H9 (cell line): Measurements from ENCODE around the gene EDNRA. TPM values are rescaled to one million over a fixed set of nuclear protein-coding genes. Genes with fewer than 3 reads are reported as not detected.

Experiments used
- DNase-seq: peaks from one replicate; pipeline ENCODE4 v3.0.0-alpha.2; 2017
- H2AFZ ChIP-seq: one replicate; pipeline ENCODE4 v1.6.1; 2013; ENCODE audit warnings: mild to moderate bottlenecking, low read length, control low read depth, moderate library complexity
- H2AK5ac ChIP-seq: 2 replicates; pipeline ENCODE4 v1.6.1; 2013; ENCODE audit warnings: low read length, control low read depth, mixed read lengths; ENCODE audit not compliant: insufficient read length
- H2BK120ac ChIP-seq: one replicate; pipeline ENCODE4 v1.6.1; 2013; ENCODE audit warnings: low read depth, mild to moderate bottlenecking, low read length, control low read depth, inconsistent platforms; ENCODE audit not compliant: poor library complexity, severe bottlenecking
- H2BK12ac ChIP-seq: 2 replicates; pipeline ENCODE4 v1.6.1; 2013; ENCODE audit warnings: low read length, control low read depth, mixed read lengths, low read depth; ENCODE audit not compliant: insufficient read length
- H2BK15ac ChIP-seq: 2 replicates; pipeline ENCODE4 v1.6.1; 2013; ENCODE audit warnings: low read depth, low read length, control low read depth
- H2BK20ac ChIP-seq: one replicate; pipeline ENCODE4 v1.6.1; 2013; ENCODE audit warnings: low read depth, mild to moderate bottlenecking, low read length, control low read depth, inconsistent platforms; ENCODE audit not compliant: poor library complexity, severe bottlenecking
- H2BK5ac ChIP-seq: 2 replicates; pipeline ENCODE4 v1.6.1; 2013; ENCODE audit warnings: low read length, control low read depth, mixed read lengths; ENCODE audit not compliant: insufficient read length
- H3K14ac ChIP-seq: 2 replicates; pipeline ENCODE4 v1.6.1; 2013; ENCODE audit warnings: low read length, control low read depth; ENCODE audit not compliant: insufficient read depth
- H3K18ac ChIP-seq: 2 replicates; pipeline ENCODE4 v1.6.1; 2013; ENCODE audit warnings: low read depth, mild to moderate bottlenecking, mixed read lengths, low read length, control low read depth; ENCODE audit not compliant: insufficient read length
- H3K23ac ChIP-seq: 2 replicates; pipeline ENCODE4 v1.6.1; 2013; ENCODE audit warnings: low read length, control low read depth, mixed read lengths, low read depth; ENCODE audit not compliant: insufficient read length
- H3K23me2 ChIP-seq: 2 replicates; pipeline ENCODE4 v1.6.1; 2013; ENCODE audit warnings: low read depth, mild to moderate bottlenecking, mixed read lengths, low read length, control low read depth; ENCODE audit not compliant: insufficient read length, poor library complexity, severe bottlenecking
- H3K27ac ChIP-seq: 2 replicates; pipeline ENCODE4 v1.5.1; 2013; ENCODE audit warnings: low read length, control low read depth, mixed read lengths, low read depth; ENCODE audit not compliant: insufficient read length
- H3K27me3 ChIP-seq: 2 replicates; pipeline ENCODE4 v1.6.1; 2013; ENCODE audit warnings: low read length, control low read depth, inconsistent platforms; ENCODE audit not compliant: insufficient read depth
- H3K4ac ChIP-seq: 2 replicates; pipeline ENCODE4 v1.6.1; 2013; ENCODE audit warnings: low read depth, mild to moderate bottlenecking, control low read depth, inconsistent platforms, low read length, moderate library complexity
- H3K4me1 ChIP-seq: 2 replicates; pipeline ENCODE4 v1.6.1; 2013; ENCODE audit warnings: low read length, control low read depth, inconsistent platforms; ENCODE audit not compliant: insufficient read depth
- H3K4me2 ChIP-seq: 2 replicates; pipeline ENCODE4 v1.6.1; 2013; ENCODE audit warnings: low read length, control low read depth, mixed read lengths; ENCODE audit not compliant: insufficient read length, insufficient read depth
- H3K56ac ChIP-seq: 2 replicates; pipeline ENCODE4 v1.6.1; 2013; ENCODE audit warnings: low read depth, mild to moderate bottlenecking, mixed read lengths, low read length, control low read depth; ENCODE audit not compliant: insufficient read length
- H3K79me1 ChIP-seq: 2 replicates; pipeline ENCODE4 v1.6.1; 2013; ENCODE audit warnings: low read depth, mild to moderate bottlenecking, moderate library complexity, low read length, control low read depth, inconsistent platforms; ENCODE audit not compliant: insufficient read depth, poor library complexity, severe bottlenecking
- H3K79me2 ChIP-seq: 2 replicates; pipeline ENCODE4 v1.6.1; 2013; ENCODE audit warnings: low read length, control low read depth, inconsistent platforms; ENCODE audit not compliant: insufficient read depth
- H3K9ac ChIP-seq: 2 replicates; pipeline ENCODE4 v1.6.1; 2013; ENCODE audit warnings: low read length, control low read depth, mixed read lengths; ENCODE audit not compliant: insufficient read length; ENCODE audit errors: extremely low read depth
- H3K9me3 ChIP-seq: one replicate; pipeline ENCODE4 v1.6.1; 2013; ENCODE audit warnings: low read depth, low read length, inconsistent platforms; ENCODE audit not compliant: control insufficient read depth
- H3T11ph ChIP-seq: one replicate; pipeline ENCODE4 v1.6.1; 2013; ENCODE audit warnings: mild to moderate bottlenecking, low read length, control low read depth, inconsistent platforms
- H4K20me1 ChIP-seq: one replicate; pipeline ENCODE4 v1.6.1; 2013; ENCODE audit not compliant: control insufficient read depth, insufficient read length, insufficient read depth
- H4K5ac ChIP-seq: 2 replicates; pipeline ENCODE4 v1.6.1; 2013; ENCODE audit warnings: low read depth, mild to moderate bottlenecking, mixed read lengths, low read length, control low read depth; ENCODE audit not compliant: insufficient read length
- H4K8ac ChIP-seq: replicated peaks from 2 replicates; pipeline ENCODE4 v1.6.1; 2013; ENCODE audit warnings: low read length, control low read depth, mixed read lengths, low read depth; ENCODE audit not compliant: insufficient read length
- H4K91ac ChIP-seq: 2 replicates; pipeline ENCODE4 v1.6.1; 2013; ENCODE audit warnings: low read depth, mild to moderate bottlenecking, moderate library complexity, mixed read lengths, low read length, control low read depth; ENCODE audit not compliant: insufficient read length
- H3K27ac Mint-ChIP-seq, 3 experiments: 2 replicates in 2 of 3; 3 replicates in 1 of 3; pipeline ENCODE4 v1.8.0; 2020 to 2021; ENCODE audit warnings: mixed read lengths in 3 of 3, mild to moderate bottlenecking in 1 of 3, moderate library complexity in 1 of 3
- H3K27me3 Mint-ChIP-seq: 2 replicates; pipeline ENCODE4 v1.8.0; 2021; ENCODE audit warnings: low read depth, mild to moderate bottlenecking, moderate library complexity, mixed read lengths
- H3K36me3 Mint-ChIP-seq, 3 experiments: 2 replicates in 2 of 3; 3 replicates in 1 of 3; pipeline ENCODE4 v1.8.0; 2020 to 2021; ENCODE audit warnings: low read depth in 3 of 3, mixed read lengths in 3 of 3; ENCODE audit not compliant: insufficient read depth in 1 of 3
- H3K4me1 Mint-ChIP-seq, 2 experiments: 2 replicates each; pipeline ENCODE4 v1.8.0; 2020; ENCODE audit warnings: mixed read lengths in 2 of 2
- H3K4me3 Mint-ChIP-seq, 2 experiments: 2 replicates in 1 of 2; 3 replicates in 1 of 2; pipeline ENCODE4 v1.8.0; 2020 to 2021; ENCODE audit warnings: mild to moderate bottlenecking in 2 of 2, mixed read lengths in 2 of 2, moderate library complexity in 1 of 2
- H3K9me3 Mint-ChIP-seq, 2 experiments: 2 replicates in 1 of 2; 3 replicates in 1 of 2; pipeline ENCODE4 v1.8.0; 2020; ENCODE audit warnings: mild to moderate bottlenecking in 2 of 2, mixed read lengths in 2 of 2, moderate library complexity in 1 of 2
- WGBS: extraction: QIAGEN DNeasy Blood & Tissue Kit; methylation state at CpG from one replicate; pipeline ENCODE4 v1.1.7; 2013; ENCODE audit warnings: missing lambda C conversion rate, low lambda C conversion rate, mixed read lengths; ENCODE audit not compliant: insufficient read length; ENCODE audit errors: extremely low coverage; 5-methylcytosine and 5-hydroxymethylcytosine counted together
- total RNA-seq: library from RNA; stranded (reverse); gene quantifications from 2 replicates; pipeline ENCODE4 v1.2.1, GENCODE V29; 2021
- TF ChIP-seq, protein P1 (sequence below): fragments of 200-600 bp; sonication (generic); conservative IDR thresholded peaks from 3 replicates; pipeline ENCODE4 v1.8.0; 2021; ENCODE audit warnings: antibody characterized with exemption, mild to moderate bottlenecking

EDNRA gene
- total RNA-seq, 1 experiment from 2014 or later = 1.6 TPM

DNA sequence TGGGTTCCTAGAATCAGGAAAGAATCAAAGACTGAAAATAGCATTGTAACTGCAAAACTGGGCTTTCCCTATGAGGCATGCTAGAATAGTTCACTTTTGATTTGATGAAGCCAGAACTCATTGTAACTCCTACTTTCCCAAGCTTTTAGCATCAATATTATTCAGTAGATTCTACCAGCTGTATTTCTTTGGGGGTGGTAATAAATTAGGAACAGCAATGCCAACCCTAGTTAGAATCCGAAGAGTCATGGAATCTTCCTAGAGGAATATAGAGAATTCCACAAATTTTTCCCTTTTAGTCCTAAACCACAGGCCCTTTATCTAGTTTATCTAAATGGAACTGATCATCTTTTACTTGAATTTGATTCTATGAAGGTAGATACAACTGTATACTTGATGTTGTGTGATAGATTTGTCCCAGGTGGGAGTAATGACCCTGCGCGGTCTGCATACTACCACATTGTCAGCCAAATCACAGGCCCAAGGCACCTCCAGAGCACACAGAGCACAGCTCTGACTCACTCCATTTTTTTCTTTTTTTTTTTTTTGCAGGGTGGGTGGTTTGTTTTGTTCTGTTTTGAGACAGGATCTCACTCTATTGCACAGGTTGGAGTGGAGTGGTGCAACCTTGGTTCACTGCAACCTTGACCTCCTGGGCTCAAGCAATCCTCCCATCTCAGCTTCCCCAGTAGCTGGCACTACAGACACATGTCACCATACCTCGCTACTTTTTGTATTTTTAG, 66.6 kb downstream of the EDNRA start:
- no peak for DNase-seq
- H3K27ac ChIP-seq = no peak overlapping the region
- no peak overlapping the region for H2AFZ ChIP-seq

More for the DNA sequence above, 66.6 kb downstream of the EDNRA start:
- no peak overlapping the region for H3T11ph ChIP-seq
- H3K14ac ChIP-seq = no peak overlapping the region
- Mint-ChIP-seq H3K27me3 (peaks cover 3% of the 10 kb centered on the region), H3K4me3 (no peak overlapping the region), H3K4me1 (peaks cover 3 to 8% of the 10 kb centered on the region in 2 experiments), H3K36me3 (peaks cover 4 to 8% (median 7%) of the 10 kb centered on the region in 3 experiments; a peak in 6 of 7 replicates), H3K9me3 (peaks cover 8 to 10% of the 10 kb centered on the region in 2 experiments), H3K27ac (peak overlapping the region in 1 of 3 experiments; percentile 37; a peak in 1 of 7 replicates)
- H2BK120ac ChIP-seq = no peak overlapping the region
- no peak overlapping the region for H3K9ac ChIP-seq
- no peak overlapping the region for H2BK20ac ChIP-seq
- no peak overlapping the region for H3K23ac ChIP-seq
- no peaks in the 10 kb centered on the region for H3K9me3 ChIP-seq
- no peaks in the 10 kb centered on the region for H3K79me1 ChIP-seq
- no peak overlapping the region for H3K56ac ChIP-seq
- no peak overlapping the region for H3K4me2 ChIP-seq
- H2BK5ac ChIP-seq = no peak overlapping the region
- H3K4ac ChIP-seq = no peak overlapping the region
- H4K5ac ChIP-seq = no peak overlapping the region
- no peak overlapping the region for H4K91ac ChIP-seq
- H3K27me3 ChIP-seq = no peaks in the 10 kb centered on the region
- H3K4me1 ChIP-seq = peaks cover 3% of the 10 kb centered on the region; the same call in 1 of the 2 replicates
- no peak overlapping the region for H2BK15ac ChIP-seq
- no peak overlapping the region for H3K18ac ChIP-seq
- no peaks in the 10 kb centered on the region for H4K20me1 ChIP-seq
- no peak overlapping the region for H2AK5ac ChIP-seq
- no peaks in the 10 kb centered on the region for H3K79me2 ChIP-seq
- TF ChIP-seq, protein P1, sequence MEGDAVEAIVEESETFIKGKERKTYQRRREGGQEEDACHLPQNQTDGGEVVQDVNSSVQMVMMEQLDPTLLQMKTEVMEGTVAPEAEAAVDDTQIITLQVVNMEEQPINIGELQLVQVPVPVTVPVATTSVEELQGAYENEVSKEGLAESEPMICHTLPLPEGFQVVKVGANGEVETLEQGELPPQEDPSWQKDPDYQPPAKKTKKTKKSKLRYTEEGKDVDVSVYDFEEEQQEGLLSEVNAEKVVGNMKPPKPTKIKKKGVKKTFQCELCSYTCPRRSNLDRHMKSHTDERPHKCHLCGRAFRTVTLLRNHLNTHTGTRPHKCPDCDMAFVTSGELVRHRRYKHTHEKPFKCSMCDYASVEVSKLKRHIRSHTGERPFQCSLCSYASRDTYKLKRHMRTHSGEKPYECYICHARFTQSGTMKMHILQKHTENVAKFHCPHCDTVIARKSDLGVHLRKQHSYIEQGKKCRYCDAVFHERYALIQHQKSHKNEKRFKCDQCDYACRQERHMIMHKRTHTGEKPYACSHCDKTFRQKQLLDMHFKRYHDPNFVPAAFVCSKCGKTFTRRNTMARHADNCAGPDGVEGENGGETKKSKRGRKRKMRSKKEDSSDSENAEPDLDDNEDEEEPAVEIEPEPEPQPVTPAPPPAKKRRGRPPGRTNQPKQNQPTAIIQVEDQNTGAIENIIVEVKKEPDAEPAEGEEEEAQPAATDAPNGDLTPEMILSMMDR = no peak
- H2BK12ac ChIP-seq = no peak overlapping the region
- no CpG with 5 or more reads among the region's 4 CpGs for WGBS
- no peak overlapping the region for H4K8ac ChIP-seq
- H3K23me2 ChIP-seq = no peaks in the 10 kb centered on the region
